ENCODE measurements around the gene CTCF.
"Not testable (repeated sequence)": the region's sequence is repeated elsewhere in the genome, so short reads cannot be mapped to it uniquely, and the experiment has no call there.

Gene CTCF

GRCh38 chr16:67533987-67534386, 28.3 kb upstream of the CTCF start:
- not testable (repeated sequence) for DNase-seq (ENCODE audit: low spot score)

- DNase-seq (ENCODE audit: low spot score): no peak
Observed at GRCh38 chr16:67534431-67534830, 27.9 kb upstream of the CTCF start.

GRCh38 chr16:67535201-67535600, 27.1 kb upstream of the CTCF start:
- no peak for DNase-seq (ENCODE audit: low spot score)

DNA sequence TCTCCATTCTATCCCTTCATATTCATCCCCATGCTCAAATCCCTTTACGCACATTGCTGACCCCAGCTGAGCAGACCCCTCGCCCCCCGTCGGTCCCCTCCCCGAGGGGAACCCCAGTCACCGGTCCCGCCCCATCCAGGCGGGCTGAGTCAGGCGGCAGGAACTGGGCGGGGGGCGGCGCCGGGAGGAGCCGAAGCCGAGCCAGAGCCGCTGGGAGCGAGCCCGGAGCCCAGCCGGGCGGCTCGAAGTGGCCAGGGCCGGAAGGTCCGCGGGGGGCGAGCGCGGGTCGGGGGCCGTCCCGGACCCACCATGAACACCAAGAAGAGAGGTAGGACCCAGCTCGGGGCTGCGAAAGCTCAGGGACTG, 25.1 kb upstream of the CTCF start:
- DNase-seq (ENCODE audit: low spot score): no peak

DNA sequence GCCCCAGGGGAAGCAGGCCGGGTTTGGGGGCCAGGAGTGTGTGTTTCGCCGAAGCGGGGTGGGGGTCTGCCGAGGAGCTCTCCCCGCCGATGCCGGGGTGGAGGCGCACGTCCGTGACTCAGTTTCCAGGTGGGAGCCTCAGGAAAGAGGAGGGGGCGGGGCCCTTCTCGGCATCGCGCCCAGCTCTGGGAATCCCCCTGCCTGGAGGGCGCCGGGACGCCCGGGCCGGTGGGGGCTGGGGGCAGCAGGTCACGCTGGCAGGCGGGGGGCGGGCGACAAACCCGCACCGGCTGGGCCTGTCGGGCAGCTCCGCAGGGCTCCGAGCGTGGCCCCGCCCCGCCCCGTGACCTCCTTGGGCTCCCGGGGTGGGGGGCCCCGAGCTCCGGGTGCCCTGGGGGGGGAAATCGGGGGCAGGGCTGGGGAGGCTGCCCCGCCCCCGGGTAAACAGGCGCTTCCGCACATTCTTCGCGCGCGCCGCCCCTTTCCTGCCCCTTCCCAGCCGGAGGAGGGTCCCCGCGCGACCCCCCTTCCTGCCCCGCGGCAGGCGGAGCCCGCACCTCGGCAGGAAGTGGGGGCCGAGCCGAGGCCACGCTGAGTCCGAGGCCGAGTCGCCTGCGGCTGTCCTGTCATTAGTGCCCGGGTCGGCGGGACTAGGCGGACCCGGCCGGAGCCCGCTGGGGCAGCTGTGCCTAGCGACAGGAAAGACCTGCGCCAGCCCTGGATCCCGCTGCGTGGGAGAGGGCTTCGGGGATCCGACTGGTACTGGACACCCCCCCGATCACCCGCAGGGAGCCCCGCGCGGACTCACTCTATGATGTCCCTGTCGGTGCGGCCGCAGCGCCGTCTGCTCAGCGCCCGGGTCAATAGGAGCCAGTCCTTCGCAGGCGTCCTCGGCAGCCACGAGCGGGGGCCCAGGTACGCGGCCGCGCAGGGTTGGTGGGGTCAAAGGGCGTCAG, 24.4 kb upstream of the CTCF start:
- DNase-seq (ENCODE audit: low spot score): no peak

GRCh38 chr16:67538666-67539101, 23.6 kb upstream of the CTCF start:
- no peak for DNase-seq (ENCODE audit: low spot score)

DNA sequence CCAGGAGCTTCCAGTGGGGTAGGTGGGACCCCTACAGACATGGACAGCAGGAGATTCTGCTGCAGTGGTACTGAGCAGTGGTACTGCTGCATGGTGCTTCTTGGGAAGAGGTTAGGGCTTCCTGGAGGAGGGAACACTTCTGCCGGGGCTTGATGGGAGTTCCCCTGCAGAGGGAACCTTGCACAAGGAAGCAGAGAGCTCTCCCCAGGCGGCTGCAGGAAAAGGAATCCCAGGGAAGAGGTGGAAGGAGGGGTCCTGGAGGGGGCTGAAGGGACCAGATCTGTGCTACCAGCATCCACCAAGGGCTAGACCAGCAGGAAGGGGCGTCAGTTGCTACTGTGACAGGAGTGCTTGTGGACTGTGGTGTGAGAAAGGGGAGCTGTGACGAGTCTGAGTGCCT, 23.1 kb upstream of the CTCF start:
- DNase-seq (ENCODE audit: low spot score): no peak

- no peak for DNase-seq (ENCODE audit: low spot score)
Observed at GRCh38 chr16:67539691-67540635, 22.4 kb upstream of the CTCF start.

- DNase-seq (ENCODE audit: low spot score): no peak
Observed at GRCh38 chr16:67540756-67541155, 21.6 kb upstream of the CTCF start.

GRCh38 chr16:67541391-67542263, 20.7 kb upstream of the CTCF start:
- peak; percentile 45 for DNase-seq (ENCODE audit: low spot score)

- DNase-seq (ENCODE audit: low spot score): peak; percentile 78
Observed at GRCh38 chr16:67542464-67542863, 19.9 kb upstream of the CTCF start.

DNA sequence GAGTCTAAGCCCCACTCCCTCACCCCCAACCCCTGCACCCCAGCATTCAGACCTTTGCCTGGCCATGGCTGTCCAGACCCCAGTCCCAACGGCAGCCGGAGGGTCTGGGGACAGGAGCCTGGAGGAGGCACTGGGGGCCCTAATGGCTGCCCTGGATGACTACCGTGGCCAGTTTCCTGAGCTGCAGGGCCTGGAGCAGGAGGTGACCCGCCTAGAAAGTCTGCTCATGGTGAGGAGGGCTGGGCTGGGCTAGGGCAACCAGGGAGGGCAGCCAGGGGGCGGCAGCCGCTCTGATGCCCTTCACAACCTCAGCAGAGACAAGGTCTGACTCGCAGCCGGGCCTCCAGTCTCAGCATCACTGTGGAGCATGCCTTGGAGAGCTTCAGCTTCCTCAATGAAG, 19.3 kb upstream of the CTCF start:
- no peak for DNase-seq (ENCODE audit: low spot score)

- no peak for DNase-seq (ENCODE audit: low spot score)
Observed at GRCh38 chr16:67543582-67543981, 18.7 kb upstream of the CTCF start.

- no peak for DNase-seq (ENCODE audit: low spot score)
Observed at GRCh38 chr16:67544329-67544841, 17.9 kb upstream of the CTCF start.

- DNase-seq (ENCODE audit: low spot score): no peak
Observed at GRCh38 chr16:67544844-67545664, 17.3 kb upstream of the CTCF start.

DNA sequence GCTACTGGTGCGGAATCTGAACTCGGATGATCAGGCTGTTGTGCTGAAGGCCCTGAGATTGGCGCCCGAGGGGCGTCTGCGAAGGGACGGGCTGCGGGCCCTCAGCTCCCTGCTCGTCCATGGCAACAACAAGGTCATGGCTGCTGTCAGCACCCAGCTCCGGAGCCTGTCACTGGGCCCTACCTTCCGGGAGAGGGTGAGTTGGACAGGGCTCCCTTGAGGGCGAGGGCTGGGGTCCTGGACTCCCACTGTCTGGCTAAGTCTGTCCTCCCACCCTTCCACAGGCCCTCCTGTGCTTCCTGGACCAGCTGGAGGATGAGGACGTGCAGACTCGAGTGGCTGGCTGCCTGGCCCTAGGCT, 16.7 kb upstream of the CTCF start:
- DNase-seq (ENCODE audit: low spot score): no peak

DNA sequence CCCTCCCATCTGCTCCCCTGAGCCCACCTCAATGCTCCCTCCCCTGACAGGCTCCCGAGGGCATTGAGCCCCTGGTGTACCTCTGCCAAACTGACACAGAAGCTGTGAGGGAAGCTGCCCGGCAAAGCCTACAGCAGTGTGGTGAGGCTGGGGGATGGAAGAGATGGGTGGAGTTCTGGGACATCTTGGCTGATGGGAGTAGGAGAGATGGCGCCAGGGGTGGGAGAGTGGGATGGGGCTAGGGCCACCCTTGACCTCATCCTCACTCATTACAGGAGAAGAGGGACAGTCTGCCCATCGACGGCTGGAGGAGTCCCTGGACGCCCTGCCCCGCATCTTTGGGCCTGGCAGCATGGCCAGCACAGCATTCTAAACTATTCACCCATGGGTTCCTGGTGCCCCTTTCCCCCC, 16.2 kb upstream of the CTCF start:
- DNase-seq (ENCODE audit: low spot score): no peak

GRCh38 chr16:67546761-67547422, 15.4 kb upstream of the CTCF start:
- DNase-seq (ENCODE audit: low spot score): peak; percentile 52

DNA sequence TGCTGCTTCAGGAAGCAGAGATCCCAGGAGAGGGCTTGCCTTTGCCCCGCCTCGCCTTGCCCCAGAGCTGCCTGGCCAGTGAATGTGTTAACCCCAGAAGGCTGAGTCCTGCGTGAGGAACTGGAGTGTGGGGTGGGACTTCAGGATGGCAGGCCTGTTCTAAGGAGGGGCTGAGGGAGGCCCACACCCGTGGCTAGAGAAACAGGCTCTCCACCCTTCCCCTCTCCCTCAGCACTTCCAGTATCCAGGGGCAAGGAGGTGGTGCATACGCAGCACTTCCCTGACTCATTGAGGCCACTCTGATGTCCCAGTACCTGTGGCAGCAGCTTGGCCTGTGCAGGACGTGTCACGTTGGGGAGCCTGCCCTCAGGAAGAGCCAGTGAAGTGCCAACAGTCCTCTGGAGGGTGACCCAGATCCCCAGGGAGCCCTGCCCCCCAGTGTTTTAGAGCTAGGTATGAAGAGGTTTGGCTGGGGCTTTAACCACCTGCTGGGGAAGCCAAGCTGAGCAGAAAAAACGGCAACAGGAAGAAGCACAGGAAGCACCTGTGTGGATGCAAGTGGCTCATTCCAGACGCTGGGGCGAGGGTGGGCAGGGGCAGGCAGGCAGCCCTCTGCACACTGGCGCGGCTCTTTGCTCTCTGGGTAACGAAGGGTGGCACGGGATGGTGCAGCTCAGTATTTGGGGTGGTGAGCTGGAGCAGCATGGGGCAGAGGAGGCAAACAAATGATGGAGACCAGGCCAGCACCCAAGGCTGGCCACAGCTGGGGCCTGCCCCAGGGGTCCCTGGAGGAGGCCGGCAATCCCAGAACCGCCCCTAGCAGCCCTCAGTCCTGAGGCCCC, 14.7 kb upstream of the CTCF start:
- DNase-seq (ENCODE audit: low spot score): no peak
